ENCODE results near the gene HTRA2.
A peak's percentile ranks its signal among the peaks of the same experiment; 100 is the strongest.
"Not testable (repeated sequence)": the region's sequence is repeated elsewhere in the genome, so short reads cannot be mapped to it uniquely, and the experiment has no call there.

Gene HTRA2

DNA sequence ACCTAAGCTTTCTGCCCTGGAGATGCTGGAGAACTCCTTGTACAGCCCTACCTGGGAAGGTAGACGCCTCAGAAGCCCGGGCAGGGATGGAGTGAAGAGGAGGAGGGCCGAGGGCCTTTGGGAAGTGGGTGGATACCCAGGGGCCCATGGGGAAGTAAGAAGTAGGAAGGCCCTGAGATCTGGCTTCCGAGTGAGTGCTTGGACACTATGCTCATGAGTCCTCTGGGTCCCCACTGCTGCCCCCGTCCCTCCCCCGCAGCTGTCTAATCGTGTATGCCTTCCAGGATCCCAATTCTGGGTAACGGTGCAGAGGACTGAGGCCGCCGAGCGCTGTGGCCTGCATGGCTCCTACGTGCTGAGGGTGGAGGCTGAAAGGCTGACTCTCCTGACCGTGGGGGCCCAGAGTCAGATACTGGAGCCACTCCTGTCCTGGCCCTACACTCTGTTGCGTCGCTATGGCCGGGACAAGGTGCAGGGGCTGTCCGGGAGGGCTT, 25.9 kb downstream of the HTRA2 start:
- TF ChIP-seq, protein P1, sequence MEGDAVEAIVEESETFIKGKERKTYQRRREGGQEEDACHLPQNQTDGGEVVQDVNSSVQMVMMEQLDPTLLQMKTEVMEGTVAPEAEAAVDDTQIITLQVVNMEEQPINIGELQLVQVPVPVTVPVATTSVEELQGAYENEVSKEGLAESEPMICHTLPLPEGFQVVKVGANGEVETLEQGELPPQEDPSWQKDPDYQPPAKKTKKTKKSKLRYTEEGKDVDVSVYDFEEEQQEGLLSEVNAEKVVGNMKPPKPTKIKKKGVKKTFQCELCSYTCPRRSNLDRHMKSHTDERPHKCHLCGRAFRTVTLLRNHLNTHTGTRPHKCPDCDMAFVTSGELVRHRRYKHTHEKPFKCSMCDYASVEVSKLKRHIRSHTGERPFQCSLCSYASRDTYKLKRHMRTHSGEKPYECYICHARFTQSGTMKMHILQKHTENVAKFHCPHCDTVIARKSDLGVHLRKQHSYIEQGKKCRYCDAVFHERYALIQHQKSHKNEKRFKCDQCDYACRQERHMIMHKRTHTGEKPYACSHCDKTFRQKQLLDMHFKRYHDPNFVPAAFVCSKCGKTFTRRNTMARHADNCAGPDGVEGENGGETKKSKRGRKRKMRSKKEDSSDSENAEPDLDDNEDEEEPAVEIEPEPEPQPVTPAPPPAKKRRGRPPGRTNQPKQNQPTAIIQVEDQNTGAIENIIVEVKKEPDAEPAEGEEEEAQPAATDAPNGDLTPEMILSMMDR (conservative IDR thresholded peaks at IDR 0.05): no peak
- no peak overlapping the region for H3K27ac ChIP-seq

DNA sequence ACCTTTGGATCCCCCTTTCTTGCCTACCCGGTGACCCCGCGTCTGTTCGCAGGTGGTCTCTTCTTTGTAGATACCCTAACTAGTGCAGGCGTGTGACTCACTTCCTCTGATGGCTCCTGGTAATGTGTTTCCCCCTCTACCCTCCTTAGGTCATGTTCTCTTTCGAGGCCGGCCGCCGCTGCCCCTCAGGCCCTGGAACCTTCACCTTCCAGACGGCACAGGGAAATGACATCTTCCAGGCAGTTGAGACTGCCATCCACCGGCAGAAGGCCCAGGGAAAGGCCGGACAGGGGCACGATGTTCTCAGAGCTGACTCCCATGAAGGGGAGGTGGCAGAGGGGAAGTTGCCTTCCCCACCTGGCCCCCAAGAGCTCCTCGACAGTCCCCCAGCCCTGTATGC, 26.4 kb downstream of the HTRA2 start:
- H3K27ac ChIP-seq: no peak overlapping the region
- TF ChIP-seq, protein P1 (conservative IDR thresholded peaks at IDR 0.05): no peak

DNA sequence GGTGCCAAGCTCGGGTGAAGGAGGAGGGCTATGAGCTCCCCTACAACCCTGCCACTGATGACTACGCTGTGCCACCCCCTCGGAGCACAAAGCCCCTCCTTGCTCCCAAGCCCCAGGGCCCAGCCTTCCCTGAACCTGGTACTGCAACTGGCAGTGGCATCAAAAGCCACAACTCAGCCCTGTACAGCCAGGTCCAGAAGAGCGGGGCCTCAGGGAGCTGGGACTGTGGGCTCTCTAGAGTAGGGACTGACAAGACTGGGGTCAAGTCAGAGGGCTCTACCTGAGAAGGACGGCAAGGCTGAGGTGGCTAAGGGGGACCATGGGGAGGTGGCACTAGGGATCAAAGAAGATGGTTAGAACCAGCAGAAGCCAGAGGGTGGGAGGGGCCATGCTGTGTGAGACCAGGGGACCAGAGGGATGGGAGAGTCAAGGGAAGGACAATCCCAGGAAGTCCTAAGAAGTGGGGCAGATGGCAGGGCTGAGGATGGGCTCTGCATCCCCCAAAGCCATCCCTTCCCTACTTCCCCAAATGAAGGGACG, 27.2 kb downstream of the HTRA2 start:
- TF ChIP-seq, protein P1 (conservative IDR thresholded peaks at IDR 0.05): no peak
- H3K27ac ChIP-seq: no peak overlapping the region

DNA sequence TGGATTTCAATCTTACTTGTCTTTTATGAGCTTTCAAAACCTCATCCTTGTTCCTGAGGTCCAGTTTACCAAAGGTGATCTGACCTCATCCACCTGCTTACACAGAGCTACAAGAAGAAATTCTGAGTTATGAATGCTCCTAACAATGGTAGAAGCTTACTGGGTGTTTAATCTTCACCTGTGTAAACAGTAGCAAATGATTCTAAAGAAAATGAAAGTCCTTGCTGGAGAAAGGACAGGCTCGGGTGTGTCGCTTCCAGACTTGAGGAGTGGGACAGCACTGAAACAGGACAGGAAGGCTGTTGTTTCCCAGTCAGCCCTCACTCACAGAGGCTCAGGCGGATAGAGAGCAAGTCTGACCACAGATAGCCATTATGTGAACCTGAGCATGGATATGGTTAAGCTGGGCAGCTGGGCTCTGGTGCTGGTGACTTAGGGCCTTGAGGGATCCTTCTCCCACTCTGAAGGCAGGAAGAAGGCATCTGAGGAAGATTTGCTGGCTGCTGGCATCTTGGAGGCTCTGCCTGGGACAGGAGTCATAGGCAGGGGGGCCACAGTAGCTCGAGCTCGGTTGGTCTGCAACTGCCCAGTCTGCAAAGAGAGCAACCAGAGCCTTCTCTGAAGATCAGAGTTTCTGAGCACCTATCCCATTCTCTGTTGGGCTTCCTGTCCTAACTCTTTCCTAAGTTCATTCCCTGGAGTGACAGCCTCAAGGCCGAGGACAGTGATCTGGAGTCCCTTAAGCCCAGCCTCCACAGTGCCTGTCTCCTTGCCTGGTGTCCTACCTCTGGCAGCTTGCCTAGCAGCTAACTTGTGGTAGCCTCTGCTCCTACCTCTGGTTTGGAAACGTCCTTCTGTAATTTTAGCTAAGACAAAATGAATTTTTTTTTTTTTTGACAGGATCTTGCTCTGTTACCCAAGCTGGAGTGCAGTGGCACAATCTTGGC, 28.8 kb downstream of the HTRA2 start:
- TF ChIP-seq, protein P1 (conservative IDR thresholded peaks at IDR 0.05): no peak
- peak overlapping the region; percentile 31; the same call in 1 of the 2 replicates for H3K27ac ChIP-seq

DNA sequence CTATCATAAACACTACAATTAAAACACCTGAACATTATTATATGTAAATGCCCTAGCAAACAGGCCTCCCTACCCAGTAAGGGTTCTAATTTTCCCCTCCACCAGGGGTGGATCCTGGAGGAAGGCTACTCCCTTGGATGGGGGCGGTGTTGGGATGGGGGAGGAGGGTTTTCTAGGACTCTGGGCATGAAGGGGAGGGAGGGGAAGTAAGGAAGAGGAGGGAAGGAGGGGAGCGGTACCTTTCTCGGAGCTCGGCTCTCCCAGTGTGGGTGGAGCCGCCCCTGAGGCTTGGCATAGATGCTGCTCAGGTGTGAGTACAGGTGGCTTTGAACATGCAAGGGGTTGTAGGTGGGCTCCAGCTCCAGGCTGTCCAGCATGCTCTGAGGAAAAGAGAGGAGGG, 30.2 kb downstream of the HTRA2 start:
- H3K27ac ChIP-seq: no peak overlapping the region
- TF ChIP-seq, protein P1 (conservative IDR thresholded peaks at IDR 0.05): no peak

DNA sequence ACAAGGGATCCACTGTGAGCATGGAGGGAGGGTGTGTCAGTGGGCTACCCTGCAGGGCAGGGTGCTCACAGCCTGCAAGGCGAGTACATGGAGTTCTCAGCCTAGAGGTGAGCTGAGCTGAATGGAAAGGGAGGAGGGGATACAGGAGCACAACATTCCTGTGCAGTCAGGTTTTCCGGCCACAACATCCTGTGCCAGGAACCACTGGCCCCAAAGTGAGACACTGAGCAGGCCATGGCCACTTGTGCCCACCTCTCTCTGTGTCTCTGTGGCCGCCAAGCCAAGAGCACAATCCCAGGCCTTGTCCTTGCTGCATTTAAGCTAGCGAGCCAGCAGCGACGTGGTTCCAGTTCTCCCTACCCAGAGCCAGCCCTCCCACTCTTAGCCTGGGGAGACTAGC, 30.9 kb downstream of the HTRA2 start:
- TF ChIP-seq, protein P1 (conservative IDR thresholded peaks at IDR 0.05): no peak
- no peak overlapping the region for H3K27ac ChIP-seq

DNA sequence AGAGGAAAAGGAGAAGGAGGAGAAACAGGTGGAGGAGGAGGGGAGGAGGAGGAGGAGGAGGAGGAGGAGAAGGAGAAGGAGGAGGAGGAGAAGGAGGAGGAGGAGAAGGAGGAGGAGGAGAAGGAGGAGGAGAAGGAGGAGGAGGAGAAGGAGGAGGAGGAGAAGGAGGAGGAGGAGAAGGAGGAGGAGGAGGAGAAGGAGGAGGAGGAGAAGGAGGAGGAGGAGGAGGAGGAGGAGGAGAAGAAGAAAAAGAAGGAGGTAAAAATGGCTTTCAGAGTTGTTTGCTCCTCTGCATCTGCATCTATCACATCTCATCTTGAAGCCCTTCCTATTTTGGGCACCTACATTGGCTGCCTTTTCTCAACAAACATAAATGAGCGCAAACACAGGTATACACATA, 31.3 kb downstream of the HTRA2 start:
- not testable (repeated sequence) for H3K27ac ChIP-seq
